ENCODE measurements around the gene EPDR1. TPM values are rescaled to one million over a fixed set of nuclear protein-coding genes. Genes with fewer than 3 reads are reported as not detected.

The EPDR1 gene
- total and polyA plus RNA-seq, 3 experiments from 2014 or later: 1.1 to 3.0 (median 1.4) TPM

DNA sequence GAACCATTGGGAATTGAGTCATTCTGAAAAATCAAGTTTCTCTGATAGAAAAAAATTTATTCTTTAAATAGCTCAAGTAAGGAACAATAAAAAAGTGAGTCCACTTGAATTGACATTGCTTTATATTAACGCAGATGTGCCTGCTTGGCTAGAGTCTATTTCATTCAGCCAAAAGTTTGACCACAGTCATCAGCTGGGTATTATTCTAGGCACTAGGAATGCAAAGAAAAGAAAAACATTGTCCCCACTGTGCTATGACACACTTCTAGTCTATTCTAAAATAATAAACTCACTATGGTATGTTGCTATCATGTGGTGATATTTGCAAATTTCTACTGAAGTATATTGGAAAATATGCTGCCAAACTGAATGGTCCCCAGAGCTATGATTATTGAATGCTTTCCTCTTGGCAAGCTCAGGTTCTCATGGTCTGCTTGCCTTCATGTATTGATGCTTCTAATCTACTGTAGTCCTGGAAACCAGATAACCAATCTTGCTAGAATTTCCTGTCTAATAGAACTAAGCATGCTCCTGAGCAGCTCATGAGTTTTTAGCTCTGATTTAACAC is 12.1 kb upstream of the EPDR1 start:
- CTCF ChIA-PET: interaction anchor here (1.1 kb wide), 1 partner anchor 12 kb away, joined by 3 read pairs; the partner anchor contains the start of gene EPDR1
- Histone ChIP-seq H3K4me3 (ENCODE audit: low read length) (no peak overlapping the region), H3K4me1 (ENCODE audit: insufficient read depth, low read length) (no peaks in the 10 kb centered on the region), H3K27ac (ENCODE audit: low read depth, low read length) (no peak overlapping the region), H3K9me3 (ENCODE audit: low read length) (no peaks in the 10 kb centered on the region), H3K27me3 (ENCODE audit: insufficient read depth, low read length, poor library complexity, severe bottlenecking) (no peaks in the 10 kb centered on the region), H3K36me3 (ENCODE audit: insufficient read depth, low read length) (no peaks in the 10 kb centered on the region)
- POLR2A ChIA-PET: no interaction called here
- no peak for DNase-seq
- Mint-ChIP-seq H3K27ac (no peak overlapping the region), H3K27me3 (peaks cover 12 to 25% of the 10 kb centered on the region in 2 donors), H3K9me3 (no peaks in the 10 kb centered on the region), H3K36me3 (no peaks in the 10 kb centered on the region), H3K4me3 (no peak overlapping the region), H3K4me1 (no peaks in the 10 kb centered on the region)

DNA sequence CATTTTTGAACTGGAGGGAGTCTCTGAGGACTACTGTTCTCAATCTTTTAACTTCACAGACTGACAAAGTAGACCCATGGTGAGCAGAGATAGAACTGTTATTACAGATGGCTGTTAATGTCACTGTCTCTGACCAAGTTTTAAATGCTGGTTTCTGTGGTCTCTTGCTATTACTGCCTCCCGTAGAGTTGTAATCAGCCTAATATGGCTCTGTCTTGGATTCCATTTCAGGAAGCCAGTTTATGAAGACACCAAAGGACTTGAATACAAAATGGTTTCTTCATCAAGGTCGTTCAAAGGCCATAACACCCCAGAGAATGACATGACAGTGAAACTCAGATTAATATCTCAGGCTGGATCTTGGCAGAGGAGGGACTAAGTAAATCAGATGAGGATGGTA is 7.7 kb upstream of the EPDR1 start:
- no peak for DNase-seq
- no peak overlapping the region for H3K4me3 Mint-ChIP-seq
- H3K27me3 ChIP-seq (ENCODE audit: insufficient read depth, low read length, poor library complexity, severe bottlenecking): peaks cover 8% of the 10 kb centered on the region
- POLR2A ChIA-PET: no interaction called here
- no peaks in the 10 kb centered on the region for H3K36me3 ChIP-seq (ENCODE audit: insufficient read depth, low read length)
- H3K36me3 Mint-ChIP-seq: no peaks in the 10 kb centered on the region
- H3K27ac ChIP-seq (ENCODE audit: low read depth, low read length): no peak overlapping the region
- H3K4me1 Mint-ChIP-seq: peaks cover 9 to 24% (median 10%) of the 10 kb centered on the region in 3 donors
- no peak overlapping the region for H3K27ac Mint-ChIP-seq
- H3K9me3 ChIP-seq (ENCODE audit: low read length): no peaks in the 10 kb centered on the region
- peaks cover 19 to 63% of the 10 kb centered on the region in 2 donors for H3K27me3 Mint-ChIP-seq
- no peak overlapping the region for H3K4me3 ChIP-seq (ENCODE audit: low read length)
- no peaks in the 10 kb centered on the region for H3K9me3 Mint-ChIP-seq
- CTCF ChIA-PET: no interaction called here
- no peaks in the 10 kb centered on the region for H3K4me1 ChIP-seq (ENCODE audit: insufficient read depth, low read length)

GRCh38 chr7:37915438-37915837 is 5.0 kb upstream of the EPDR1 start:
- H3K27ac Mint-ChIP-seq: no peak overlapping the region
- POLR2A ChIA-PET: no interaction called here
- H3K9me3 Mint-ChIP-seq: no peaks in the 10 kb centered on the region
- no peaks in the 10 kb centered on the region for H3K9me3 ChIP-seq (ENCODE audit: low read length)
- H3K4me3 ChIP-seq (ENCODE audit: low read length): no peak overlapping the region
- DNase-seq: no peak
- CTCF ChIA-PET: no interaction called here
- no peak overlapping the region for H3K27ac ChIP-seq (ENCODE audit: low read depth, low read length)
- peaks cover 8% of the 10 kb centered on the region for H3K27me3 ChIP-seq (ENCODE audit: insufficient read depth, low read length, poor library complexity, severe bottlenecking)
- no peaks in the 10 kb centered on the region for H3K4me1 ChIP-seq (ENCODE audit: insufficient read depth, low read length)
- H3K27me3 Mint-ChIP-seq: peaks cover 42 to 89% of the 10 kb centered on the region in 2 donors
- no peaks in the 10 kb centered on the region for H3K36me3 Mint-ChIP-seq
- peaks cover 14 to 28% (median 14%) of the 10 kb centered on the region in 3 donors for H3K4me1 Mint-ChIP-seq
- H3K4me3 Mint-ChIP-seq: peak overlapping the region in 1 of 7 donors; percentile 9
- H3K36me3 ChIP-seq (ENCODE audit: insufficient read depth, low read length): no peaks in the 10 kb centered on the region

- H3K36me3 Mint-ChIP-seq: no peaks in the 10 kb centered on the region
- Histone ChIP-seq H3K4me3 (ENCODE audit: low read length) (no peak overlapping the region), H3K27me3 (ENCODE audit: insufficient read depth, low read length, poor library complexity, severe bottlenecking) (peaks cover 8% of the 10 kb centered on the region), H3K9me3 (ENCODE audit: low read length) (no peaks in the 10 kb centered on the region), H3K27ac (ENCODE audit: low read depth, low read length) (no peak overlapping the region), H3K4me1 (ENCODE audit: insufficient read depth, low read length) (no peaks in the 10 kb centered on the region), H3K36me3 (ENCODE audit: insufficient read depth, low read length) (no peaks in the 10 kb centered on the region)
- ChIA-PET POLR2A (no interaction called here), CTCF (no interaction called here)
- peak overlapping the region in 1 of 8 donors; percentile 20 for H3K27ac Mint-ChIP-seq
- peaks cover 15 to 30% (median 16%) of the 10 kb centered on the region in 3 donors for H3K4me1 Mint-ChIP-seq
- peak overlapping the region in 4 of 7 donors; percentile 21 to 67 (median 50) for H3K4me3 Mint-ChIP-seq
- no peak for DNase-seq
- H3K27me3 Mint-ChIP-seq: peaks cover 43 to 85% of the 10 kb centered on the region in 2 donors
- no peaks in the 10 kb centered on the region for H3K9me3 Mint-ChIP-seq
Observed at GRCh38 chr7:37916017-37916672, 4.3 kb upstream of the EPDR1 start.

GRCh38 chr7:37916673-37917660 is 3.5 kb upstream of the EPDR1 start, which contains the start of gene SFRP4:
SFRP4 (minus strand) TSS chr7:37916817; CDS start chr7:37916537, 280 bp downstream.
- H3K4me3 Mint-ChIP-seq: peak within 1 kb of the TSS; percentile 10 to 72 (median 44)
- no peak within 1 kb of the TSS for H3K27ac ChIP-seq (ENCODE audit: low read depth, low read length)
- H3K4me1 ChIP-seq (ENCODE audit: insufficient read depth, low read length): no peaks in the 10 kb centered on the region
- no peak within 1 kb of the TSS for H3K4me3 ChIP-seq (ENCODE audit: low read length)
- no peaks in the 10 kb centered on the region for H3K36me3 ChIP-seq (ENCODE audit: insufficient read depth, low read length)
- no peaks in the 10 kb centered on the region for H3K36me3 Mint-ChIP-seq
- ChIA-PET CTCF (interaction anchor here (1.2 kb wide), 1 partner anchor 83 kb away, joined by 4 read pairs; no protein-coding TSS in a partner anchor), POLR2A (no interaction called here)
- H3K9me3 Mint-ChIP-seq: no peaks in the 10 kb centered on the region
- H3K27me3 Mint-ChIP-seq: peaks cover 43 to 86% of the 10 kb centered on the region in 2 donors
- peaks cover 8% of the 10 kb centered on the region for H3K27me3 ChIP-seq (ENCODE audit: insufficient read depth, low read length, poor library complexity, severe bottlenecking)
- DNase-seq: no peak
- H3K4me1 Mint-ChIP-seq: peaks cover 15 to 37% (median 20%) of the 10 kb centered on the region in 3 donors
- peak within 1 kb of the TSS in 2 of 8 donors; percentile 5 to 20 for H3K27ac Mint-ChIP-seq
- no peaks in the 10 kb centered on the region for H3K9me3 ChIP-seq (ENCODE audit: low read length)

GRCh38 chr7:37918526-37918925 is 1.9 kb upstream of the EPDR1 start:
- ChIA-PET POLR2A (no interaction called here), CTCF (interaction anchor here (1.2 kb wide), 1 partner anchor 85 kb away, joined by 4 read pairs; no protein-coding TSS in a partner anchor)
- H3K9me3 Mint-ChIP-seq: peaks cover 0 to 4% (median 0%) of the 10 kb centered on the region in 5 donors

GRCh38 chr7:37920849-37921805 is 687 bp downstream of the EPDR1 start:
- H3K4me3 Mint-ChIP-seq: peak overlapping the region; percentile 22 to 88 (median 79)
- H3K9me3 Mint-ChIP-seq: peaks cover 2 to 8% (median 6%) of the 10 kb centered on the region in 5 donors
- H3K27me3 ChIP-seq (ENCODE audit: insufficient read depth, low read length, poor library complexity, severe bottlenecking): peaks cover 8% of the 10 kb centered on the region
- peaks cover 15 to 27% (median 19%) of the 10 kb centered on the region in 3 donors for H3K4me1 Mint-ChIP-seq
- no peak overlapping the region for H3K4me3 ChIP-seq (ENCODE audit: low read length)
- peaks cover 35 to 81% of the 10 kb centered on the region in 2 donors for H3K27me3 Mint-ChIP-seq
- POLR2A ChIA-PET: no interaction called here
- no peaks in the 10 kb centered on the region for H3K36me3 Mint-ChIP-seq
- no peak overlapping the region for H3K27ac ChIP-seq (ENCODE audit: low read depth, low read length)
- peak overlapping the region in 1 of 8 donors; percentile 19 for H3K27ac Mint-ChIP-seq
- DNase-seq: no peak
- H3K9me3 ChIP-seq (ENCODE audit: low read length): no peaks in the 10 kb centered on the region
- no peaks in the 10 kb centered on the region for H3K4me1 ChIP-seq (ENCODE audit: insufficient read depth, low read length)
- H3K36me3 ChIP-seq (ENCODE audit: insufficient read depth, low read length): no peaks in the 10 kb centered on the region
- CTCF ChIA-PET: interaction anchor here (1.4 kb wide), 1 partner anchor 13 kb away, joined by 3 read pairs; no protein-coding TSS in a partner anchor

More at GRCh38 chr7:37918526-37918925, 1.9 kb upstream of the EPDR1 start:
- H3K4me3 ChIP-seq (ENCODE audit: low read length): no peak overlapping the region
- no peak for DNase-seq
- H3K27ac Mint-ChIP-seq: no peak overlapping the region
- no peaks in the 10 kb centered on the region for H3K36me3 Mint-ChIP-seq
- no peak overlapping the region for H3K27ac ChIP-seq (ENCODE audit: low read depth, low read length)
- H3K4me3 Mint-ChIP-seq: no peak overlapping the region
- peaks cover 42 to 87% of the 10 kb centered on the region in 2 donors for H3K27me3 Mint-ChIP-seq
- H3K4me1 Mint-ChIP-seq: peaks cover 15 to 38% (median 20%) of the 10 kb centered on the region in 3 donors
- H3K36me3 ChIP-seq (ENCODE audit: insufficient read depth, low read length): no peaks in the 10 kb centered on the region
- H3K4me1 ChIP-seq (ENCODE audit: insufficient read depth, low read length): no peaks in the 10 kb centered on the region
- peaks cover 8% of the 10 kb centered on the region for H3K27me3 ChIP-seq (ENCODE audit: insufficient read depth, low read length, poor library complexity, severe bottlenecking)
- H3K9me3 ChIP-seq (ENCODE audit: low read length): no peaks in the 10 kb centered on the region

Data from CD8-positive, alpha-beta memory T cell (primary cell).